ENCODE measurements around the gene CLSTN2.

DNA sequence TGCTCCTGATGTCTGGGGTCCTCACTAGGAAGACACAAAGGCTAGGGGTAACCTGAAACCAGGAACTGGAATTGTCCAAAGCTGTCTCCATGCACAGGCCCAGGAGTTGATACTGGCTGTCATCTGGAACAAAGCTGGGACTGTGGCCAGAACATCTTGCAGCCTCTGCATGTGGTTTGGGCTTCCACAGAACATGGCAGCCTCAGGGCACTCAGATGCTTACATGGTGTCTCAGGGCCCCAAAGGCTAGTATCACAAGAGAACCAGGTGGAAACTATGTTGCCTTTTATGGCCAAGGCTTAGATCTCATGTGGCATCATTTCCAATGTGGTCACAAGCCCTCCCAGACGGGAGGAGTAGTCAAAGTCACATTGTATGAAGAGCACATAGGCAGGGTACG is 407.7 kb downstream of the CLSTN2 start:
- TF ChIP-seq POLR2AphosphoS5 (IDR thresholded peaks at IDR 0.05) (no peak), POLR2A (IDR thresholded peaks at IDR 0.05) (no peak)

Measured in prostate gland (tissue), 1 donor.